HCT116 (cell line): Measurements from ENCODE around the gene STK25. TPM values are rescaled to one million over a fixed set of nuclear protein-coding genes. Genes with fewer than 3 reads are reported as not detected.

ENCODE experiments used
- ATAC-seq: fragments of 200-7000 bp; cut with Tn5 transposase; 2 replicates; pipeline ENCODE4 v1.9.1; 2020; ENCODE audit warnings: mild to moderate bottlenecking, moderate library complexity
- BruUV-seq: library from RNA; stranded (reverse); fragments of 400-500 nt; replicated peaks from 2 replicates; lab custom pipeline; 2021; lab: Mats Ljungman, UMichigan
- CTCF ChIA-PET: fragments of 300-600 bp; sonication (Branson Sonifier 250); formaldehyde crosslinking; loops from one replicate; lab custom pipeline; 2021; ENCODE audit warnings: antibody characterized with exemption; lab: Charles Lee
- POLR2A ChIA-PET: fragments of 300-600, 350-600 bp; sonication (Branson Sonifier 250); formaldehyde crosslinking; loops from one replicate; lab custom pipeline; 2021; ENCODE audit warnings: antibody characterized with exemption; lab: Charles Lee
- RAD21 ChIA-PET, 2 experiments: fragments of 300-600 bp; sonication (Branson Sonifier 250); formaldehyde crosslinking; loops; one replicate each; lab custom pipeline; 2023; ENCODE audit warnings: low total read pairs in 2 of 2; ENCODE audit not compliant: uncharacterized antibody in 2 of 2, unreplicated experiment in 2 of 2, low non-redundant PET in 1 of 2; lab: Charles Lee
- DNase-seq: peaks from one replicate; pipeline ENCODE4 v3.0.0-alpha.2; 2010; ENCODE audit warnings: low read depth, low spot score
- H2AFZ ChIP-seq: fragments of 200-600 bp; shearing (Covaris generic), sonication (generic); 2 replicates; pipeline ENCODE4 v1.6.1; 2017; ENCODE audit warnings: low read depth, mixed run types, mixed read lengths, antibody characterized with exemption, low read length; ENCODE audit not compliant: poor library complexity, severe bottlenecking
- H3K27ac ChIP-seq: 2 replicates; pipeline ENCODE4 v1.5.1; 2012; ENCODE audit warnings: low read depth, low read length
- H3K27me3 ChIP-seq: fragments of 200-600 bp; sonication (generic); 2 replicates; pipeline ENCODE4 v1.6.1; 2016; ENCODE audit warnings: mixed run types, low read length, mixed read lengths; ENCODE audit not compliant: insufficient read depth
- H3K36me3 ChIP-seq, 2 experiments: fragments of 200-500 bp in 1 of 2; fragments of 200-600 bp in 1 of 2; sonication (Bioruptor generic) in 1 of 2; sonication (generic) in 1 of 2; 2 replicates each; pipeline versions ENCODE4 v1.5.1 to v1.6.1; 2014 to 2016; ENCODE audit warnings: low read length in 2 of 2, inconsistent platforms in 1 of 2, mixed read lengths in 1 of 2, mixed run types in 1 of 2; ENCODE audit not compliant: insufficient read depth in 2 of 2, control insufficient read depth in 1 of 2
- H3K4me1 ChIP-seq, 2 experiments: fragments of 200-600 bp in 1 of 2; sonication (generic) in 1 of 2; 2 replicates each; pipeline versions ENCODE4 v1.5.1 to v1.6.1; 2012 to 2017; ENCODE audit warnings: low read length in 2 of 2, inconsistent platforms in 1 of 2, mild to moderate bottlenecking in 1 of 2, mixed read lengths in 1 of 2, mixed run types in 1 of 2, moderate library complexity in 1 of 2; ENCODE audit not compliant: insufficient read depth in 2 of 2, control insufficient read depth in 1 of 2
- H3K4me2 ChIP-seq: fragments of 200-600 bp; sonication (generic); 2 replicates; pipeline ENCODE4 v1.6.1; 2017; ENCODE audit warnings: mixed run types, low read length, mixed read lengths
- H3K4me3 ChIP-seq, 2 experiments: fragments of 200-600 bp in 1 of 2; sonication (generic) in 1 of 2; replicated peaks in 1 of 2; 2 replicates each; pipeline ENCODE4 v1.5.1; 2011 to 2016; ENCODE audit warnings: low read length in 2 of 2, control low read depth in 1 of 2, low read depth in 1 of 2, mild to moderate bottlenecking in 1 of 2, mixed read lengths in 1 of 2, mixed run types in 1 of 2
- H3K79me2 ChIP-seq: fragments of 200-600 bp; sonication (generic); 2 replicates; pipeline ENCODE4 v1.6.1; 2017; ENCODE audit warnings: mild to moderate bottlenecking, mixed run types, low read length, moderate library complexity, mixed read lengths; ENCODE audit not compliant: insufficient read depth
- H3K9ac ChIP-seq: fragments of 200-600 bp; sonication (generic); 2 replicates; pipeline ENCODE4 v1.6.1; 2016; ENCODE audit warnings: low read length, mixed read lengths
- H3K9me2 ChIP-seq: fragments of 200-600 bp; sonication (generic), shearing (Covaris generic); 2 replicates; pipeline ENCODE4 v1.6.1; 2017; ENCODE audit warnings: mixed run types, mild to moderate bottlenecking, moderate library complexity; ENCODE audit not compliant: insufficient read depth
- H3K9me3 ChIP-seq, 2 experiments: fragments of 200-500 bp in 1 of 2; fragments of 200-600 bp in 1 of 2; sonication (Bioruptor generic) in 1 of 2; sonication (generic) in 1 of 2; 2 replicates each; pipeline ENCODE4 v1.6.1; 2014 to 2017; ENCODE audit warnings: low read length in 2 of 2, mixed read lengths in 2 of 2, inconsistent platforms in 1 of 2, low read depth in 1 of 2, mild to moderate bottlenecking in 1 of 2, mixed run types in 1 of 2, moderate library complexity in 1 of 2; ENCODE audit not compliant: control insufficient read depth in 1 of 2, insufficient read depth in 1 of 2
- H4K20me1 ChIP-seq: fragments of 200-600 bp; sonication (generic), shearing (Covaris generic); 2 replicates; pipeline ENCODE4 v1.6.1; 2017; ENCODE audit warnings: mixed run types, mild to moderate bottlenecking, moderate library complexity; ENCODE audit not compliant: insufficient read depth
- CBX3 ChIP-seq: IDR thresholded peaks from 2 replicates; pipeline ENCODE4 v1.6.1; 2012; ENCODE audit warnings: low read depth
- ELF1 ChIP-seq: IDR thresholded peaks from 2 replicates; pipeline ENCODE4 v1.6.1; 2012; ENCODE audit warnings: low read depth, borderline replicate concordance
- EZH2 ChIP-seq: fragments of 200-600 bp; sonication (generic); IDR thresholded peaks from 2 replicates; pipeline ENCODE4 v1.6.1; 2017; ENCODE audit warnings: antibody characterized with exemption, mixed run types
- EZH2phosphoT487 ChIP-seq: fragments of 200-600 bp; IDR thresholded peaks from 2 replicates; pipeline ENCODE4 v1.6.1; 2018; ENCODE audit warnings: antibody characterized with exemption, borderline replicate concordance
- FOSL1 ChIP-seq: IDR thresholded peaks from 2 replicates; pipeline ENCODE4 v1.6.1; 2012; ENCODE audit warnings: low read depth
- JUND ChIP-seq: IDR thresholded peaks from 2 replicates; pipeline ENCODE4 v1.6.1; 2012
- POLR2AphosphoS5 ChIP-seq: IDR thresholded peaks from 2 replicates; pipeline ENCODE4 v1.6.1; 2011; ENCODE audit warnings: mild to moderate bottlenecking, low read depth, low read length, moderate library complexity
- RAD21 ChIP-seq: IDR thresholded peaks from 2 replicates; pipeline ENCODE4 v1.6.1; 2012; ENCODE audit warnings: low read depth, mild to moderate bottlenecking
- SIN3A ChIP-seq: IDR thresholded peaks from 2 replicates; pipeline ENCODE4 v1.6.1; 2012; ENCODE audit warnings: low read depth
- SP1 ChIP-seq: IDR thresholded peaks from 2 replicates; pipeline ENCODE4 v1.6.1; 2012; ENCODE audit warnings: low read depth
- TCF7L2 ChIP-seq: IDR thresholded peaks from 2 replicates; pipeline ENCODE4 v1.7.0; 2011; ENCODE audit warnings: borderline replicate concordance, inconsistent platforms; ENCODE audit not compliant: insufficient read depth, insufficient read length; ENCODE audit errors: extremely low read depth
- YY1 ChIP-seq: IDR thresholded peaks from 2 replicates; pipeline ENCODE4 v1.6.1; 2011; ENCODE audit warnings: low read length, low read depth, moderate library complexity, mild to moderate bottlenecking; ENCODE audit not compliant: insufficient replicate concordance; ENCODE audit errors: extremely low read depth
- ZNF274 ChIP-seq: fragments of 200-500 bp; sonication (Bioruptor generic); IDR thresholded peaks from 2 replicates; pipeline ENCODE4 v1.6.1; 2014; ENCODE audit warnings: mild to moderate bottlenecking, low read depth, low read length, inconsistent platforms
- intact Hi-C: fragments of 100-400 bp; cut with micrococcal nuclease; formaldehyde crosslinking; loops from 2 replicates; pipeline ENCODE4 v1.10.0; 2022
- total RNA-seq: library from RNA; stranded (reverse); gene quantifications from one replicate; pipeline ENCODE4 v1.2.1, GENCODE V29; 2021; ENCODE audit not compliant: unreplicated experiment
- TF ChIP-seq, protein P1 (sequence below): IDR thresholded peaks from 2 replicates; pipeline ENCODE4 v1.6.1; 2011; ENCODE audit warnings: mild to moderate bottlenecking, low read length, moderate library complexity; ENCODE audit not compliant: insufficient replicate concordance; ENCODE audit errors: extremely low read depth
- TF ChIP-seq, protein P2 (sequence below): IDR thresholded peaks from 2 replicates; pipeline ENCODE4 v1.6.1; 2012
- TF ChIP-seq, protein P3 (sequence below), 3 experiments: fragments of 200-600 bp in 1 of 3; sonication (generic) in 1 of 3; IDR thresholded peaks in 2 of 3; conservative IDR thresholded peaks in 1 of 3; 2 replicates each; pipeline ENCODE4 v1.5.1; 2012 to 2017; ENCODE audit warnings: low read depth in 2 of 3, low read length in 2 of 3, antibody characterized with exemption in 1 of 3, borderline replicate concordance in 1 of 3, control low read depth in 1 of 3, mild to moderate bottlenecking in 1 of 3, mixed read lengths in 1 of 3, mixed run types in 1 of 3, moderate library complexity in 1 of 3; ENCODE audit not compliant: insufficient read depth in 1 of 3
- TF ChIP-seq, protein P4 (sequence below): IDR thresholded peaks from 2 replicates; pipeline ENCODE4 v1.6.1; 2012

STK25 gene
- total RNA-seq, 1 experiment from 2014 or later: 160 TPM

DNA sequence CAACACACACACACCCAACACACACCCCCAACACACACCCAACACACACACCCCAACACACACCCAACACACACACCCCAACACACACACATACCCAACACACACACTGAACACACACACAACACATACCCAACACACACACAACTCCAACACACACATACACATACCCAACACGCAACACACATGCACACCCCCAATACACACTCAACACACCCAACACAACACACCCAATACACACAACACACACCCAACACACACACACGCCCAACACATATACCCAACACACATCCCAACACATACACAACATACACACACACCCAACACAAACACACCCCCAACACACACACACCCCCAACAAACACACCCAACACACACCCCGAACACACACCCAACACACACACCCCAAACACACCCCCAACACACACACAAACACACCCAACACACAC is 8.2 kb upstream of the STK25 start (continued):
- TF ChIP-seq, protein P1, sequence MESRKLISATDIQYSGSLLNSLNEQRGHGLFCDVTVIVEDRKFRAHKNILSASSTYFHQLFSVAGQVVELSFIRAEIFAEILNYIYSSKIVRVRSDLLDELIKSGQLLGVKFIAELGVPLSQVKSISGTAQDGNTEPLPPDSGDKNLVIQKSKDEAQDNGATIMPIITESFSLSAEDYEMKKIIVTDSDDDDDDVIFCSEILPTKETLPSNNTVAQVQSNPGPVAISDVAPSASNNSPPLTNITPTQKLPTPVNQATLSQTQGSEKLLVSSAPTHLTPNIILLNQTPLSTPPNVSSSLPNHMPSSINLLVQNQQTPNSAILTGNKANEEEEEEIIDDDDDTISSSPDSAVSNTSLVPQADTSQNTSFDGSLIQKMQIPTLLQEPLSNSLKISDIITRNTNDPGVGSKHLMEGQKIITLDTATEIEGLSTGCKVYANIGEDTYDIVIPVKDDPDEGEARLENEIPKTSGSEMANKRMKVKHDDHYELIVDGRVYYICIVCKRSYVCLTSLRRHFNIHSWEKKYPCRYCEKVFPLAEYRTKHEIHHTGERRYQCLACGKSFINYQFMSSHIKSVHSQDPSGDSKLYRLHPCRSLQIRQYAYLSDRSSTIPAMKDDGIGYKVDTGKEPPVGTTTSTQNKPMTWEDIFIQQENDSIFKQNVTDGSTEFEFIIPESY: no peak
- TF ChIP-seq EZH2: no peak
- no peak for TF ChIP-seq SIN3A
- TF ChIP-seq, all 23 proteins: peak for 0

DNA sequence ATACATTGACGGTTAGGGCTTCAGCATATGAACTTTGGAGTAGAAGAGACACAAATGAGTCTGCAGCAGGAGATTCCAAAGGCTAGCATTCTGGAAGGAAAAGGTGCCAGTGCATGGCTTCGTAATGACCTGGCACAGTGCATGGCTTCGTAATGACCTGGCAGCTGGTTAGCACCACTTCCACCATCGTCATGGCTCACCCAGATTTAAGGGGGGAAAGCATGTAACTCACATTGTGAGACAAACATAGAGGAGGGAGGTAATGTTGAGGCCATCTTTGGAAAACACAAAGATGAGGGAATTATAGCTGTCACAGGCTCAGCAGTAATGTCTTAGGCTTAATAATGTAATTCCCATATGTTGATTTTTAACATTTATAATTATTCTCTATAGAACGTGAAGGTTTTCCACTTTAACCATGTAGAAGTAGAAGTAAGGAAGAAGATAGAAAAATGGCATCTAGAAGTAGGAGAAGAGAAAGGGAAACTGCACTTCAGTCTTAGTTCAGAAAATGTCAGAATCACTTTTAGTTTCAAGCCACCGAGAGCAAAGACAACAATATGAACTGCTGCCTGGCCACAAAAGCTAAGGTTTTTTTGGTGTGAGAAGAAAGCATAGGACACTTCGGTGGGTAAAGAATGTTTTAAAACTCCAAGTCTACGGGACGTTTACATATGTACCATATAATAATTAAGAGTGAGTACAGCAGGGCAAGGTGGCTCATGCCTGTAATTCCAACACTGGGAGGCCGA is 6.8 kb upstream of the STK25 start:
- CTCF ChIA-PET: no interaction called here
- RAD21 ChIA-PET: no interaction called here
- Histone ChIP-seq H3K9me3 (peaks cover 0 to 6% of the 10 kb centered on the region in 2 experiments; a peak in 1 of 4 replicates), H3K4me3 (no peak overlapping the region), H3K4me1 (no peaks in the 10 kb centered on the region), H2AFZ (no peak overlapping the region)
- TF ChIP-seq SP1 (no peak), YY1 (no peak), RAD21 (no peak), EZH2 (no peak), ELF1 (no peak), TCF7L2 (no peak), CBX3 (no peak), EZH2phosphoT487 (no peak), FOSL1 (no peak), ZNF274 (no peak), POLR2AphosphoS5 (no peak), JUND (no peak), SIN3A (no peak)
- TF ChIP-seq, protein P2, sequence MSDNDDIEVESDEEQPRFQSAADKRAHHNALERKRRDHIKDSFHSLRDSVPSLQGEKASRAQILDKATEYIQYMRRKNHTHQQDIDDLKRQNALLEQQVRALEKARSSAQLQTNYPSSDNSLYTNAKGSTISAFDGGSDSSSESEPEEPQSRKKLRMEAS: no peak
- TF ChIP-seq, protein P1: no peak
- TF ChIP-seq, protein P3, sequence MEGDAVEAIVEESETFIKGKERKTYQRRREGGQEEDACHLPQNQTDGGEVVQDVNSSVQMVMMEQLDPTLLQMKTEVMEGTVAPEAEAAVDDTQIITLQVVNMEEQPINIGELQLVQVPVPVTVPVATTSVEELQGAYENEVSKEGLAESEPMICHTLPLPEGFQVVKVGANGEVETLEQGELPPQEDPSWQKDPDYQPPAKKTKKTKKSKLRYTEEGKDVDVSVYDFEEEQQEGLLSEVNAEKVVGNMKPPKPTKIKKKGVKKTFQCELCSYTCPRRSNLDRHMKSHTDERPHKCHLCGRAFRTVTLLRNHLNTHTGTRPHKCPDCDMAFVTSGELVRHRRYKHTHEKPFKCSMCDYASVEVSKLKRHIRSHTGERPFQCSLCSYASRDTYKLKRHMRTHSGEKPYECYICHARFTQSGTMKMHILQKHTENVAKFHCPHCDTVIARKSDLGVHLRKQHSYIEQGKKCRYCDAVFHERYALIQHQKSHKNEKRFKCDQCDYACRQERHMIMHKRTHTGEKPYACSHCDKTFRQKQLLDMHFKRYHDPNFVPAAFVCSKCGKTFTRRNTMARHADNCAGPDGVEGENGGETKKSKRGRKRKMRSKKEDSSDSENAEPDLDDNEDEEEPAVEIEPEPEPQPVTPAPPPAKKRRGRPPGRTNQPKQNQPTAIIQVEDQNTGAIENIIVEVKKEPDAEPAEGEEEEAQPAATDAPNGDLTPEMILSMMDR (IDR thresholded peaks at IDR 0.05 in 2 of 3, conservative IDR thresholded peaks at IDR 0.05 in 1 of 3; ENCODE audit: borderline replicate concordance in 1 of 3, insufficient read depth in 1 of 3, low read depth in 2 of 3, low read length in 2 of 3): no peak
- TF ChIP-seq, protein P4, sequence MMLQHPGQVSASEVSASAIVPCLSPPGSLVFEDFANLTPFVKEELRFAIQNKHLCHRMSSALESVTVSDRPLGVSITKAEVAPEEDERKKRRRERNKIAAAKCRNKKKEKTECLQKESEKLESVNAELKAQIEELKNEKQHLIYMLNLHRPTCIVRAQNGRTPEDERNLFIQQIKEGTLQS: no peak
- TF ChIP-seq, all 23 proteins: peak for 0
- Histone ChIP-seq H3K9me2 (no peaks in the 10 kb centered on the region), H3K27me3 (0 out of 2 replicates have a peak, but pooled peaks cover 3% of the 10 kb centered on the region), H4K20me1 (no peaks in the 10 kb centered on the region), H3K36me3 (no peaks in the 10 kb centered on the region), H3K9ac (no peak overlapping the region), H3K79me2 (no peaks in the 10 kb centered on the region), H3K4me2 (no peak overlapping the region), H3K27ac (no peak overlapping the region)
- no peak for DNase-seq
- no TSS peak for BruUV-seq
- POLR2A ChIA-PET: interaction anchor here (0.6 to 1.2 kb wide), 2 partner anchors 39 to 114 kb away, joined by 3 read pairs; no protein-coding TSS in a partner anchor
- no peak for ATAC-seq
- intact Hi-C loops: no loop called here
